ENCODE measurements around the gene SPCS2.
"Not testable (repeated sequence)": the region's sequence is repeated elsewhere in the genome, so short reads cannot be mapped to it uniquely, and the experiment has no call there.

Gene SPCS2

GRCh38 chr11:74953451-74953850 lies 4.4 kb downstream of the SPCS2 start:
- Histone ChIP-seq H3K27ac (peak overlapping the region in 7 of 11 experiments; percentile 18 to 61 (median 47); a peak in 10 of 22 replicates), H3K36me3 (peaks cover 40 to 78% (median 64%) of the 10 kb centered on the region in 11 experiments; a peak in 21 of 22 replicates), H3K9ac (peak overlapping the region in 8 of 11 experiments; percentile 6 to 65 (median 38); a peak in 12 of 22 replicates), H3K4me1 (peaks cover 34 to 84% (median 46%) of the 10 kb centered on the region in 10 experiments), H3K27me3 (no peaks in the 10 kb centered on the region), H3K4me3 (no peak overlapping the region; a peak in 1 of 20 replicates), H3K4me2 (peak overlapping the region; percentile 24 to 95 (median 90)), H4K20me1 (peaks cover 50 to 84% (median 77%) of the 10 kb centered on the region in 11 experiments; a peak in 21 of 22 replicates), H3K9me3 (replicated peaks in 1 of 11) (peaks cover 0 to 9% (median 0%) of the 10 kb centered on the region in 11 experiments; a peak in 7 of 22 replicates)
- no peak for TF ChIP-seq Cebpa-rat (IDR thresholded peaks at IDR 0.05)

GRCh38 chr11:74954199-74954598 lies 5.1 kb downstream of the SPCS2 start:
- Histone ChIP-seq H3K9ac (peak overlapping the region in 6 of 11 experiments; percentile 6 to 65 (median 46); a peak in 6 of 22 replicates), H4K20me1 (peaks cover 57 to 91% (median 85%) of the 10 kb centered on the region in 11 experiments; a peak in 21 of 22 replicates), H3K4me2 (peak overlapping the region in 9 of 11 experiments; percentile 86 to 95 (median 92); a peak in 13 of 22 replicates), H3K4me1 (peaks cover 34 to 91% (median 45%) of the 10 kb centered on the region in 10 experiments), H3K9me3 (replicated peaks in 1 of 11) (peaks cover 0 to 9% (median 0%) of the 10 kb centered on the region in 11 experiments; a peak in 7 of 22 replicates), H3K27ac (peak overlapping the region in 6 of 11 experiments; percentile 18 to 61 (median 49); a peak in 8 of 22 replicates), H3K27me3 (no peaks in the 10 kb centered on the region), H3K36me3 (peaks cover 42 to 85% (median 72%) of the 10 kb centered on the region in 11 experiments; a peak in 21 of 22 replicates), H3K4me3 (no peak overlapping the region)
- TF ChIP-seq Cebpa-rat (IDR thresholded peaks at IDR 0.05), result no peak

- peak overlapping the region in 3 of 11 experiments; percentile 27 to 61 (median 34); a peak in 5 of 22 replicates for H3K4me2 ChIP-seq
- peaks cover 52 to 98% (median 85%) of the 10 kb centered on the region in 11 experiments for H3K36me3 ChIP-seq
- peaks cover 29 to 99% (median 38%) of the 10 kb centered on the region in 10 experiments for H3K4me1 ChIP-seq
- no peak for TF ChIP-seq Cebpa-rat (IDR thresholded peaks at IDR 0.05)
- H3K27me3 ChIP-seq, result no peaks in the 10 kb centered on the region
- peaks cover 0 to 9% (median 0%) of the 10 kb centered on the region in 11 experiments; a peak in 7 of 22 replicates for H3K9me3 ChIP-seq (replicated peaks in 1 of 11)
- H3K9ac ChIP-seq, result no peak overlapping the region; a peak in 1 of 22 replicates
- no peak overlapping the region for H3K4me3 ChIP-seq
- no peak overlapping the region for H3K27ac ChIP-seq
- H4K20me1 ChIP-seq, result peaks cover 68 to 99% (median 95%) of the 10 kb centered on the region in 11 experiments; a peak in 21 of 22 replicates
Observed at GRCh38 chr11:74956397-74957015, 7.4 kb downstream of the SPCS2 start.

GRCh38 chr11:74957937-74958629 lies 9.0 kb downstream of the SPCS2 start:
- H3K27ac ChIP-seq, result no peak overlapping the region
- peaks cover 0 to 9% (median 0%) of the 10 kb centered on the region in 11 experiments; a peak in 7 of 22 replicates for H3K9me3 ChIP-seq (replicated peaks in 1 of 11)
- peaks cover 16 to 93% (median 32%) of the 10 kb centered on the region in 10 experiments; a peak in 19 of 20 replicates for H3K4me1 ChIP-seq
- no peaks in the 10 kb centered on the region for H3K27me3 ChIP-seq
- H3K4me2 ChIP-seq, result peak overlapping the region in 3 of 11 experiments; percentile 16 to 61 (median 47); a peak in 5 of 22 replicates
- H3K4me3 ChIP-seq, result no peak overlapping the region
- H3K9ac ChIP-seq, result no peak overlapping the region
- peaks cover 50 to 96% (median 79%) of the 10 kb centered on the region in 11 experiments for H3K36me3 ChIP-seq
- peaks cover 72 to 99% (median 95%) of the 10 kb centered on the region in 11 experiments; a peak in 21 of 22 replicates for H4K20me1 ChIP-seq
- TF ChIP-seq Cebpa-rat (IDR thresholded peaks at IDR 0.05), result no peak

- H3K4me2 ChIP-seq, result peak overlapping the region in 4 of 11 experiments; percentile 6 to 67 (median 40); a peak in 6 of 22 replicates
- H4K20me1 ChIP-seq, result peaks cover 83 to 99% (median 97%) of the 10 kb centered on the region in 11 experiments; a peak in 21 of 22 replicates
Observed at GRCh38 chr11:74960128-74960527, 11.1 kb downstream of the SPCS2 start.

GRCh38 chr11:74966651-74967050 lies 17.6 kb downstream of the SPCS2 start:
- Histone ChIP-seq H3K27ac (no peak overlapping the region), H3K36me3 (peaks cover 78 to 98% (median 89%) of the 10 kb centered on the region in 11 experiments), H3K9ac (no peak overlapping the region), H3K4me3 (no peak overlapping the region), H3K9me3 (replicated peaks in 1 of 11) (no peaks in the 10 kb centered on the region), H3K27me3 (no peaks in the 10 kb centered on the region), H4K20me1 (peaks cover 31 to 100% (median 82%) of the 10 kb centered on the region in 11 experiments; a peak in 20 of 22 replicates), H3K4me2 (no peak overlapping the region), H3K4me1 (peaks cover 0 to 24% (median 12%) of the 10 kb centered on the region in 10 experiments; a peak in 12 of 20 replicates)
- no peak for TF ChIP-seq Cebpa-rat (IDR thresholded peaks at IDR 0.05)

More at GRCh38 chr11:74960128-74960527, 11.1 kb downstream of the SPCS2 start:
- Histone ChIP-seq H3K4me1 (peaks cover 3 to 88% (median 19%) of the 10 kb centered on the region in 10 experiments; a peak in 15 of 20 replicates), H3K36me3 (peaks cover 44 to 96% (median 79%) of the 10 kb centered on the region in 11 experiments)
- H3K4me3 ChIP-seq; H3K27me3 ChIP-seq; H3K27ac ChIP-seq; H3K9ac ChIP-seq; H3K9me3 ChIP-seq (replicated peaks in 1 of 11): not testable (repeated sequence)

GRCh38 chr11:74970852-74971395 lies 21.9 kb downstream of the SPCS2 start:
- no peaks in the 10 kb centered on the region for H3K9me3 ChIP-seq (replicated peaks in 1 of 11)
- no peak overlapping the region for H3K4me3 ChIP-seq
- H3K27ac ChIP-seq, result no peak overlapping the region
- H3K9ac ChIP-seq, result no peak overlapping the region
- H3K36me3 ChIP-seq, result peaks cover 97 to 100% (median 98%) of the 10 kb centered on the region in 11 experiments
- H3K4me1 ChIP-seq, result no peaks in the 10 kb centered on the region
- no peak for TF ChIP-seq Cebpa-rat (IDR thresholded peaks at IDR 0.05)
- H3K27me3 ChIP-seq, result no peaks in the 10 kb centered on the region
- H3K4me2 ChIP-seq, result no peak overlapping the region
- H4K20me1 ChIP-seq, result peaks cover 4 to 88% (median 57%) of the 10 kb centered on the region in 11 experiments; a peak in 16 of 22 replicates

GRCh38 chr11:74971424-74971823 lies 22.4 kb downstream of the SPCS2 start:
- TF ChIP-seq Cebpa-rat (IDR thresholded peaks at IDR 0.05), result no peak
- Histone ChIP-seq H3K9ac (no peak overlapping the region), H3K4me3 (no peak overlapping the region), H3K27ac (no peak overlapping the region), H3K9me3 (replicated peaks in 1 of 11) (no peaks in the 10 kb centered on the region), H3K36me3 (peaks cover 97 to 100% (median 98%) of the 10 kb centered on the region in 11 experiments), H3K4me1 (no peaks in the 10 kb centered on the region), H4K20me1 (peaks cover 4 to 87% (median 52%) of the 10 kb centered on the region in 11 experiments; a peak in 16 of 22 replicates), H3K27me3 (no peaks in the 10 kb centered on the region), H3K4me2 (no peak overlapping the region)
